ENCODE data around the gene EFCC1. TPM values are rescaled to one million over a fixed set of nuclear protein-coding genes. Genes with fewer than 3 reads are reported as not detected.
"Not testable (repeated sequence)": the region's sequence is repeated elsewhere in the genome, so short reads cannot be mapped to it uniquely, and the experiment has no call there.

Gene EFCC1
- total RNA-seq, 2 experiments from 2014 or later: not detected

- intact Hi-C loops (cut with micrococcal nuclease; ENCODE audit: unreplicated experiment): no loop called here
- Histone ChIP-seq H3K27ac (ENCODE audit: low read depth, low read length, poor library complexity, severe bottlenecking) (no peak overlapping the region), H2AFZ (ENCODE audit: low read length) (no peak overlapping the region), H3K4me3 (ENCODE audit: low read depth, low read length, poor library complexity, severe bottlenecking) (no peak overlapping the region), H3K36me3 (ENCODE audit: insufficient read depth, low read length) (no peaks in the 10 kb centered on the region), H3K79me2 (ENCODE audit: insufficient read depth, low read depth, low read length) (no peaks in the 10 kb centered on the region), H3K4me2 (ENCODE audit: low read length) (no peak overlapping the region), H4K20me1 (ENCODE audit: insufficient read depth, low read length) (no peaks in the 10 kb centered on the region), H3K4me1 (ENCODE audit: insufficient read depth, low read length, poor library complexity, severe bottlenecking) (no peaks in the 10 kb centered on the region), H3K9me2 (ENCODE audit: insufficient read depth, low read length) (no peaks in the 10 kb centered on the region), H3K9me3 (ENCODE audit: low read length) (no peaks in the 10 kb centered on the region)
- no peak for DNase-seq (ENCODE audit: low spot score)
- TF ChIP-seq EZH2phosphoT487 (IDR thresholded peaks at IDR 0.05; ENCODE audit: borderline replicate concordance, low read depth, low read length): no peak
- TF ChIP-seq, protein P1, sequence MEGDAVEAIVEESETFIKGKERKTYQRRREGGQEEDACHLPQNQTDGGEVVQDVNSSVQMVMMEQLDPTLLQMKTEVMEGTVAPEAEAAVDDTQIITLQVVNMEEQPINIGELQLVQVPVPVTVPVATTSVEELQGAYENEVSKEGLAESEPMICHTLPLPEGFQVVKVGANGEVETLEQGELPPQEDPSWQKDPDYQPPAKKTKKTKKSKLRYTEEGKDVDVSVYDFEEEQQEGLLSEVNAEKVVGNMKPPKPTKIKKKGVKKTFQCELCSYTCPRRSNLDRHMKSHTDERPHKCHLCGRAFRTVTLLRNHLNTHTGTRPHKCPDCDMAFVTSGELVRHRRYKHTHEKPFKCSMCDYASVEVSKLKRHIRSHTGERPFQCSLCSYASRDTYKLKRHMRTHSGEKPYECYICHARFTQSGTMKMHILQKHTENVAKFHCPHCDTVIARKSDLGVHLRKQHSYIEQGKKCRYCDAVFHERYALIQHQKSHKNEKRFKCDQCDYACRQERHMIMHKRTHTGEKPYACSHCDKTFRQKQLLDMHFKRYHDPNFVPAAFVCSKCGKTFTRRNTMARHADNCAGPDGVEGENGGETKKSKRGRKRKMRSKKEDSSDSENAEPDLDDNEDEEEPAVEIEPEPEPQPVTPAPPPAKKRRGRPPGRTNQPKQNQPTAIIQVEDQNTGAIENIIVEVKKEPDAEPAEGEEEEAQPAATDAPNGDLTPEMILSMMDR (conservative IDR thresholded peaks at IDR 0.05; ENCODE audit: low read length): no peak
- ChIA-PET CTCF (ENCODE audit: unreplicated experiment) (no interaction called here), POLR2A (no interaction called here)
- BruUV-seq (replicated peaks): no TSS peak
These were observed 84.1 kb downstream of the EFCC1 start for GRCh38 chr3:129085165-129085715.

- Histone ChIP-seq H3K9me2 (ENCODE audit: insufficient read depth, low read length) (no peaks in the 10 kb centered on the region), H3K9me3 (ENCODE audit: low read length) (no peaks in the 10 kb centered on the region), H2AFZ (ENCODE audit: low read length) (no peak overlapping the region), H4K20me1 (ENCODE audit: insufficient read depth, low read length) (no peaks in the 10 kb centered on the region), H3K4me1 (ENCODE audit: insufficient read depth, low read length, poor library complexity, severe bottlenecking) (no peaks in the 10 kb centered on the region), H3K4me3 (ENCODE audit: low read depth, low read length, poor library complexity, severe bottlenecking) (no peak overlapping the region), H3K36me3 (ENCODE audit: insufficient read depth, low read length) (no peaks in the 10 kb centered on the region), H3K79me2 (ENCODE audit: insufficient read depth, low read depth, low read length) (no peaks in the 10 kb centered on the region), H3K27ac (ENCODE audit: low read depth, low read length, poor library complexity, severe bottlenecking) (no peak overlapping the region), H3K4me2 (ENCODE audit: low read length) (no peak overlapping the region)
- intact Hi-C loops (cut with micrococcal nuclease; ENCODE audit: unreplicated experiment): no loop called here
- no TSS peak for BruUV-seq (replicated peaks)
- TF ChIP-seq EZH2phosphoT487 (IDR thresholded peaks at IDR 0.05; ENCODE audit: borderline replicate concordance, low read depth, low read length): no peak
- TF ChIP-seq, protein P1 (conservative IDR thresholded peaks at IDR 0.05; ENCODE audit: low read length): no peak
- ChIA-PET POLR2A (no interaction called here), CTCF (ENCODE audit: unreplicated experiment) (no interaction called here)
- DNase-seq (ENCODE audit: low spot score): no peak
These were observed 84.7 kb downstream of the EFCC1 start for GRCh38 chr3:129085818-129086217.

GRCh38 chr3:129087138-129087702, 86.1 kb downstream of the EFCC1 start:
- no peak for TF ChIP-seq EZH2phosphoT487 (IDR thresholded peaks at IDR 0.05; ENCODE audit: borderline replicate concordance, low read depth, low read length)
- TF ChIP-seq, protein P1 (conservative IDR thresholded peaks at IDR 0.05; ENCODE audit: low read length): no peak

GRCh38 chr3:129087904-129088303, 86.8 kb downstream of the EFCC1 start:
- H3K36me3 ChIP-seq (ENCODE audit: insufficient read depth, low read length): peaks cover 11% of the 10 kb centered on the region
- H3K79me2 ChIP-seq (ENCODE audit: insufficient read depth, low read depth, low read length); intact Hi-C loops (cut with micrococcal nuclease; ENCODE audit: unreplicated experiment); CTCF ChIA-PET (ENCODE audit: unreplicated experiment); H4K20me1 ChIP-seq (ENCODE audit: insufficient read depth, low read length); H2AFZ ChIP-seq (ENCODE audit: low read length); H3K9me2 ChIP-seq (ENCODE audit: insufficient read depth, low read length); BruUV-seq (replicated peaks); H3K27ac ChIP-seq (ENCODE audit: low read depth, low read length, poor library complexity, severe bottlenecking); H3K9me3 ChIP-seq (ENCODE audit: low read length); H3K4me1 ChIP-seq (ENCODE audit: insufficient read depth, low read length, poor library complexity, severe bottlenecking); H3K4me3 ChIP-seq (ENCODE audit: low read depth, low read length, poor library complexity, severe bottlenecking); POLR2A ChIA-PET; DNase-seq (ENCODE audit: low spot score); H3K4me2 ChIP-seq (ENCODE audit: low read length): not testable (repeated sequence)

More at GRCh38 chr3:129087138-129087702, 86.1 kb downstream of the EFCC1 start:
- no peaks in the 10 kb centered on the region for H3K9me3 ChIP-seq (ENCODE audit: low read length)
- H4K20me1 ChIP-seq (ENCODE audit: insufficient read depth, low read length): no peaks in the 10 kb centered on the region
- no peaks in the 10 kb centered on the region for H3K9me2 ChIP-seq (ENCODE audit: insufficient read depth, low read length)
- CTCF ChIA-PET (ENCODE audit: unreplicated experiment): no interaction called here
- no peak overlapping the region for H3K27ac ChIP-seq (ENCODE audit: low read depth, low read length, poor library complexity, severe bottlenecking)
- intact Hi-C loops (cut with micrococcal nuclease; ENCODE audit: unreplicated experiment): no loop called here
- H3K4me3 ChIP-seq (ENCODE audit: low read depth, low read length, poor library complexity, severe bottlenecking): no peak overlapping the region
- H2AFZ ChIP-seq (ENCODE audit: low read length): no peak overlapping the region
- no TSS peak for BruUV-seq (replicated peaks)
- no peak for DNase-seq (ENCODE audit: low spot score)
- no peak overlapping the region for H3K4me2 ChIP-seq (ENCODE audit: low read length)
- no peaks in the 10 kb centered on the region for H3K79me2 ChIP-seq (ENCODE audit: insufficient read depth, low read depth, low read length)
- POLR2A ChIA-PET: no interaction called here
- H3K4me1 ChIP-seq (ENCODE audit: insufficient read depth, low read length, poor library complexity, severe bottlenecking): no peaks in the 10 kb centered on the region
- peaks cover 10% of the 10 kb centered on the region for H3K36me3 ChIP-seq (ENCODE audit: insufficient read depth, low read length)

All from OCI-LY7 (cell line).